ENCODE results near the gene BLM. TPM values are rescaled to one million over a fixed set of nuclear protein-coding genes. Genes with fewer than 3 reads are reported as not detected.

Gene BLM
- total and polyA plus RNA-seq, 2 of the 4 experiments (the other 2 are of a cell fraction) = 2.5 to 6.5 TPM

DNA sequence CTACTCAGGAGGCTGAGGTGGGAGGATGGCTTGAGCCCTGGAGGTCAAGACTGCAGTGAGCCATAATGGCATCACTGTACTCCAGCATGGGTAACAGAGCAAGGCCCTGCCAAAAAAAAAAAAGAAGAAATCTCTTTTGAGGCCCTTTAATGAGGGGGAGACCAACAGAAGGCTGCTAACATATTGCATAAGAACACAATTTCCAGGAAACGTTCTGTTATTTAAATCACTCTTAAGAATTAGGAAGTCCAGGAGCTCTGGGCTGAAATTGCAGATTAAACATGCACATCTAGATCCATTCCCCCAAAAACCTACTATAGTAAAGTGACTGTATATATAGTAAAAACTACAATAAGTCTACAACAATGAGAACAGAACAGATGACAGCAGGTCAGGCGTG lies 16.1 kb upstream of the BLM start:
- no peaks in the 10 kb centered on the region for H3K4me1 ChIP-seq (ENCODE audit: control insufficient read depth, insufficient read depth, low read length)

More for the DNA sequence above, 16.1 kb upstream of the BLM start:
- H3K79me1 ChIP-seq (ENCODE audit: low read depth in 1 of 2, low read length in 2 of 2) = no peaks in the 10 kb centered on the region
- no peak for TF ChIP-seq RAD21 (IDR thresholded peaks at IDR 0.05; ENCODE audit: low read length)
- TF ChIP-seq, protein P1, sequence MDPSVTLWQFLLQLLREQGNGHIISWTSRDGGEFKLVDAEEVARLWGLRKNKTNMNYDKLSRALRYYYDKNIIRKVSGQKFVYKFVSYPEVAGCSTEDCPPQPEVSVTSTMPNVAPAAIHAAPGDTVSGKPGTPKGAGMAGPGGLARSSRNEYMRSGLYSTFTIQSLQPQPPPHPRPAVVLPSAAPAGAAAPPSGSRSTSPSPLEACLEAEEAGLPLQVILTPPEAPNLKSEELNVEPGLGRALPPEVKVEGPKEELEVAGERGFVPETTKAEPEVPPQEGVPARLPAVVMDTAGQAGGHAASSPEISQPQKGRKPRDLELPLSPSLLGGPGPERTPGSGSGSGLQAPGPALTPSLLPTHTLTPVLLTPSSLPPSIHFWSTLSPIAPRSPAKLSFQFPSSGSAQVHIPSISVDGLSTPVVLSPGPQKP (IDR thresholded peaks at IDR 0.05; ENCODE audit: borderline replicate concordance, low read depth, low read length) = no peak
- no peak for TF ChIP-seq BHLHE40 (IDR thresholded peaks at IDR 0.05; ENCODE audit: low read depth, low read length)
- TF ChIP-seq RCOR1 (IDR thresholded peaks at IDR 0.05; ENCODE audit: insufficient replicate concordance, low read length) = no peak
- TF ChIP-seq MXI1 (IDR thresholded peaks at IDR 0.05; ENCODE audit: borderline replicate concordance, low read depth, low read length) = no peak
- no peak for TF ChIP-seq CEBPB (IDR thresholded peaks at IDR 0.05; ENCODE audit: low read depth, low read length)
- no peak for TF ChIP-seq SMC3 (IDR thresholded peaks at IDR 0.05; ENCODE audit: low read depth, low read length)
- TF ChIP-seq NFE2L2 (IDR thresholded peaks at IDR 0.05; ENCODE audit: low read depth, low read length) = no peak
- no peak for TF ChIP-seq RFX5 (IDR thresholded peaks at IDR 0.05; ENCODE audit: low read depth, low read length)
- TF ChIP-seq CHD1 (IDR thresholded peaks at IDR 0.05; ENCODE audit: low read depth, low read length) = no peak
- TF ChIP-seq FOS (IDR thresholded peaks at IDR 0.05; ENCODE audit: low read depth, low read length) = no peak
- no peak for TF ChIP-seq MAZ (IDR thresholded peaks at IDR 0.05; ENCODE audit: borderline replicate concordance, low read depth, low read length)
- TF ChIP-seq, protein P2, sequence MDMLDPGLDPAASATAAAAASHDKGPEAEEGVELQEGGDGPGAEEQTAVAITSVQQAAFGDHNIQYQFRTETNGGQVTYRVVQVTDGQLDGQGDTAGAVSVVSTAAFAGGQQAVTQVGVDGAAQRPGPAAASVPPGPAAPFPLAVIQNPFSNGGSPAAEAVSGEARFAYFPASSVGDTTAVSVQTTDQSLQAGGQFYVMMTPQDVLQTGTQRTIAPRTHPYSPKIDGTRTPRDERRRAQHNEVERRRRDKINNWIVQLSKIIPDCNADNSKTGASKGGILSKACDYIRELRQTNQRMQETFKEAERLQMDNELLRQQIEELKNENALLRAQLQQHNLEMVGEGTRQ (IDR thresholded peaks at IDR 0.05; ENCODE audit: low read depth, low read length) = no peak
- no peak for TF ChIP-seq MAFK (IDR thresholded peaks at IDR 0.05; ENCODE audit: low read depth, low read length)
- TF ChIP-seq POLR2A (IDR thresholded peaks at IDR 0.05; ENCODE audit: low read depth, low read length) = no peak
- TF ChIP-seq, protein P3, sequence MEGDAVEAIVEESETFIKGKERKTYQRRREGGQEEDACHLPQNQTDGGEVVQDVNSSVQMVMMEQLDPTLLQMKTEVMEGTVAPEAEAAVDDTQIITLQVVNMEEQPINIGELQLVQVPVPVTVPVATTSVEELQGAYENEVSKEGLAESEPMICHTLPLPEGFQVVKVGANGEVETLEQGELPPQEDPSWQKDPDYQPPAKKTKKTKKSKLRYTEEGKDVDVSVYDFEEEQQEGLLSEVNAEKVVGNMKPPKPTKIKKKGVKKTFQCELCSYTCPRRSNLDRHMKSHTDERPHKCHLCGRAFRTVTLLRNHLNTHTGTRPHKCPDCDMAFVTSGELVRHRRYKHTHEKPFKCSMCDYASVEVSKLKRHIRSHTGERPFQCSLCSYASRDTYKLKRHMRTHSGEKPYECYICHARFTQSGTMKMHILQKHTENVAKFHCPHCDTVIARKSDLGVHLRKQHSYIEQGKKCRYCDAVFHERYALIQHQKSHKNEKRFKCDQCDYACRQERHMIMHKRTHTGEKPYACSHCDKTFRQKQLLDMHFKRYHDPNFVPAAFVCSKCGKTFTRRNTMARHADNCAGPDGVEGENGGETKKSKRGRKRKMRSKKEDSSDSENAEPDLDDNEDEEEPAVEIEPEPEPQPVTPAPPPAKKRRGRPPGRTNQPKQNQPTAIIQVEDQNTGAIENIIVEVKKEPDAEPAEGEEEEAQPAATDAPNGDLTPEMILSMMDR (conservative IDR thresholded peaks at IDR 0.05; ENCODE audit: low read depth, low read length) = no peak
- H3K27ac ChIP-seq (ENCODE audit: insufficient read depth, low read length) = no peak overlapping the region
- no peak overlapping the region for H3K18ac ChIP-seq (ENCODE audit: low read depth, low read length)
- dilution Hi-C loops (cut with HindIII; ENCODE audit: low sequenced_read_pairs, unreplicated experiment) (no loop called here), in situ Hi-C loops (cut with MboI; ENCODE audit: low sequenced_read_pairs) (no loop called here), intact Hi-C loops (cut with micrococcal nuclease) (no loop called here)
- ChIA-PET POLR2A (ENCODE audit: unreplicated experiment) (no interaction called here), CTCF (no interaction called here)
- no peak for ATAC-seq (ENCODE audit: low read depth)
- H2BK120ac ChIP-seq (ENCODE audit: low read depth, low read length) = no peak overlapping the region
- H4K91ac ChIP-seq (ENCODE audit: insufficient read depth, low read depth, low read length) = no peak overlapping the region
- H2BK5ac ChIP-seq (ENCODE audit: low read depth, low read length, poor library complexity, severe bottlenecking) = no peak overlapping the region
- no peaks in the 10 kb centered on the region for H3K9me3 ChIP-seq (ENCODE audit: control insufficient read depth, insufficient read depth, low read length)
- H3K27me3 ChIP-seq (ENCODE audit: control insufficient read depth, insufficient read depth, low read length) = no peaks in the 10 kb centered on the region
- H3K23ac ChIP-seq (ENCODE audit: low read depth, low read length) = no peak overlapping the region
- no peak overlapping the region for H2BK20ac ChIP-seq (ENCODE audit: low read depth, low read length)
- no peaks in the 10 kb centered on the region for H3K9me1 ChIP-seq (ENCODE audit: insufficient read depth, low read length)
- no peak overlapping the region for H4K8ac ChIP-seq (ENCODE audit: low read depth in 2 of 2, low read length in 2 of 2)
- no peak overlapping the region for H3K4ac ChIP-seq (ENCODE audit: low read depth, low read length)
- H4K5ac ChIP-seq (ENCODE audit: low read depth, low read length) = no peak overlapping the region
- no CpG with 5 or more reads among the region's 2 CpGs for WGBS, 2 experiments (ENCODE audit: extremely low coverage in 2 of 2, insufficient read length in 1 of 2)
- no peak overlapping the region for H2AFZ ChIP-seq (replicated peaks; ENCODE audit: low read length, poor library complexity)
- no peak overlapping the region for H3K56ac ChIP-seq (ENCODE audit: extremely low read depth, insufficient read depth, low read length)
- DNase-seq = no peak
- no peak overlapping the region for H3K4me3 ChIP-seq (ENCODE audit: insufficient read depth, low read depth, low read length)
- BruUV-seq (replicated peaks) = no TSS peak
- H3K4me2 ChIP-seq (ENCODE audit: low read depth, low read length) = no peak overlapping the region
- no peak overlapping the region for H2AK5ac ChIP-seq (ENCODE audit: low read depth, low read length)
- H3K36me3 ChIP-seq (ENCODE audit: control insufficient read depth, insufficient read depth, low read length) = no peaks in the 10 kb centered on the region
- H3K9ac ChIP-seq (ENCODE audit: low read depth, low read length) = no peak overlapping the region
- H3K14ac ChIP-seq (replicated peaks; ENCODE audit: low read depth, low read length) = no peak overlapping the region
- no peak overlapping the region for H2AK9ac ChIP-seq (replicated peaks; ENCODE audit: low read depth, low read length, poor library complexity)
- no peaks in the 10 kb centered on the region for H4K20me1 ChIP-seq (ENCODE audit: insufficient read depth, low read length)
- H2BK15ac ChIP-seq (ENCODE audit: low read depth, low read length) = no peak overlapping the region
